HepG2 (cell line): Measurements from ENCODE around the gene B3GNT9. TPM values are rescaled to one million over a fixed set of nuclear protein-coding genes. Genes with fewer than 3 reads are reported as not detected.

Experiments
- AGO2 ChIP-seq: fragments of 200-400 bp; formaldehyde crosslinking; optimal IDR thresholded peaks from 2 replicates; pipeline ENCODE3; 2017; ENCODE audit warnings: mild to moderate bottlenecking, low read depth, low read length, moderate library complexity
- ASH2L ChIP-seq: fragments of 300-600, 200-600 bp; sonication (generic); IDR thresholded peaks from 2 replicates; pipeline ENCODE4 v1.7.0; 2017; ENCODE audit warnings: low read depth, mild to moderate bottlenecking, moderate library complexity, mixed read lengths, low read length; ENCODE audit not compliant: insufficient read length
- CHD4 ChIP-seq: fragments of 200-600 bp; sonication (generic); IDR thresholded peaks from 2 replicates; pipeline ENCODE4 v1.7.0; 2017; ENCODE audit warnings: mild to moderate bottlenecking, low read length, borderline replicate concordance
- DRAP1 ChIP-seq: IDR thresholded peaks from 2 replicates; pipeline ENCODE4 v1.6.1; 2016; ENCODE audit warnings: missing genetic modification reagents, missing compliant biosample characterization
- ELF3 ChIP-seq: IDR thresholded peaks from 2 replicates; pipeline ENCODE4 v1.6.1; 2016; ENCODE audit warnings: missing genetic modification reagents, missing compliant biosample characterization
- FOSL1 ChIP-seq: sonication (generic); formaldehyde crosslinking; IDR thresholded peaks from 2 replicates; pipeline ENCODE4 v1.9.0; 2021; ENCODE audit warnings: missing genetic modification reagents, borderline replicate concordance
- FOXK1 ChIP-seq: sonication (generic); formaldehyde crosslinking; IDR thresholded peaks from 2 replicates; pipeline ENCODE4 v1.4.0; 2020; ENCODE audit warnings: low read depth, missing genetic modification reagents, borderline replicate concordance
- GATAD2A ChIP-seq: IDR thresholded peaks from 2 replicates; pipeline ENCODE4 v1.6.1; 2016
- IRF9 ChIP-seq: sonication (generic); formaldehyde crosslinking; IDR thresholded peaks from 2 replicates; pipeline ENCODE4 v1.8.0; 2022; ENCODE audit warnings: missing genetic modification reagents, mild to moderate bottlenecking, borderline replicate concordance
- NR3C1 ChIP-seq: sonication (generic); formaldehyde crosslinking; IDR thresholded peaks from 2 replicates; pipeline ENCODE4 v1.4.0; 2020; ENCODE audit warnings: missing genetic modification reagents
- RFXAP ChIP-seq: sonication (generic); formaldehyde crosslinking; IDR thresholded peaks from 2 replicates; pipeline ENCODE4 v1.4.0; 2020; ENCODE audit warnings: missing genetic modification reagents, borderline replicate concordance
- SNAPC5 ChIP-seq: sonication (generic); formaldehyde crosslinking; IDR thresholded peaks from 2 replicates; pipeline ENCODE4 v1.8.1; 2023; ENCODE audit warnings: mild to moderate bottlenecking, missing genetic modification reagents, borderline replicate concordance
- SRF ChIP-seq: IDR thresholded peaks from 2 replicates; pipeline ENCODE4 v1.6.1; 2011; ENCODE audit warnings: mild to moderate bottlenecking, low read depth, low read length, moderate library complexity
- THYN1 ChIP-seq: sonication (generic); formaldehyde crosslinking; IDR thresholded peaks from 2 replicates; pipeline ENCODE4 v1.8.1; 2023; ENCODE audit warnings: low read depth, mild to moderate bottlenecking, moderate library complexity, missing genetic modification reagents, borderline replicate concordance
- ZBTB34 ChIP-seq: sonication (generic); formaldehyde crosslinking; IDR thresholded peaks from 2 replicates; pipeline ENCODE4 v1.8.0; 2022; ENCODE audit warnings: mild to moderate bottlenecking, missing genetic modification reagents
- ZNF557 ChIP-seq: sonication (generic); formaldehyde crosslinking; IDR thresholded peaks from 2 replicates; pipeline ENCODE4 v1.4.0; 2020; ENCODE audit warnings: missing genetic modification reagents
- ZNF598 ChIP-seq: sonication (generic); formaldehyde crosslinking; IDR thresholded peaks from 2 replicates; pipeline ENCODE4 v1.5.1; 2020; ENCODE audit warnings: mild to moderate bottlenecking, missing genetic modification reagents, borderline replicate concordance
- ZNF670 ChIP-seq: sonication (generic); formaldehyde crosslinking; IDR thresholded peaks from 2 replicates; pipeline ENCODE4 v1.8.0; 2022; ENCODE audit warnings: mild to moderate bottlenecking, missing genetic modification reagents, borderline replicate concordance
- ZNF691 ChIP-seq: sonication (generic); formaldehyde crosslinking; IDR thresholded peaks from 2 replicates; pipeline ENCODE4 v1.4.0; 2020; ENCODE audit warnings: missing genetic modification reagents, low read depth, mild to moderate bottlenecking, borderline replicate concordance
- ZNF724P ChIP-seq: sonication (generic); formaldehyde crosslinking; IDR thresholded peaks from 2 replicates; pipeline ENCODE4 v1.8.0; 2022; ENCODE audit warnings: missing genetic modification reagents, borderline replicate concordance
- polyA plus RNA-seq, 8 experiments: library from polyadenylated mRNA; depleted of rRNA in 3 of 8; stranded (reverse) in 7 of 8; unstranded in 1 of 8; fragments of >200 nt; fragmentation: Illumina TruSeq in 4 of 8; extraction: Trizol in 4 of 8; gene quantifications; 2 replicates each; pipeline versions ENCODE4 v1.2.1 to v1.2.3, GENCODE V29; 2011 to 2016; ENCODE audit warnings: low read depth in 4 of 8, missing spikeins in 1 of 8, mixed read lengths in 1 of 8; ENCODE audit not compliant: insufficient read depth in 1 of 8
- total RNA-seq, 5 experiments: library from RNA; depleted of rRNA; stranded (reverse); fragments of >200 nt; fragmentation: Illumina TruSeq; extraction: Trizol; gene quantifications; 2 replicates each; pipeline ENCODE4 v1.2.3, GENCODE V29; 2016; ENCODE audit warnings: low read depth in 1 of 5
- TF ChIP-seq, protein P1 (sequence below): sonication (generic); formaldehyde crosslinking; IDR thresholded peaks from 2 replicates; pipeline ENCODE4 v1.4.0; 2020; ENCODE audit warnings: missing genetic modification reagents
- TF ChIP-seq, protein P2 (sequence below): sonication (generic); IDR thresholded peaks from 2 replicates; pipeline ENCODE4 v1.6.1; 2016; ENCODE audit warnings: low read depth, borderline replicate concordance

The B3GNT9 gene
- total and polyA plus RNA-seq, 2 of the 13 experiments (the other 11 are each of a cell fraction or from before 2014, with no cell fraction given) = 1.5 to 3.1 TPM

GRCh38 chr16:67104061-67104460 lies 46.7 kb downstream of the B3GNT9 start (continued):
- TF ChIP-seq ASH2L (no peak), DRAP1 (CRISPR knock-in tag) (no peak), ZNF724P (CRISPR knock-in tag) (no peak), ELF3 (no peak), SNAPC5 (CRISPR knock-in tag) (no peak), ZNF691 (no peak), FOSL1 (CRISPR knock-in tag) (no peak), FOXK1 (CRISPR knock-in tag) (0 out of 2 replicates have a peak, but pooled peaks have one; percentile 15), IRF9 (CRISPR knock-in tag) (no peak), RFXAP (CRISPR knock-in tag) (no peak), CHD4 (no peak), ZBTB34 (no peak), ZNF670 (CRISPR knock-in tag) (no peak), THYN1 (CRISPR knock-in tag) (no peak), ZNF598 (CRISPR knock-in tag) (no peak), ZNF557 (no peak), NR3C1 (no peak), SRF (no peak), AGO2 (no peak), GATAD2A (CRISPR knock-in tag) (peak; percentile 53; the same call in 1 of the 2 replicates)
- TF ChIP-seq, protein P1, sequence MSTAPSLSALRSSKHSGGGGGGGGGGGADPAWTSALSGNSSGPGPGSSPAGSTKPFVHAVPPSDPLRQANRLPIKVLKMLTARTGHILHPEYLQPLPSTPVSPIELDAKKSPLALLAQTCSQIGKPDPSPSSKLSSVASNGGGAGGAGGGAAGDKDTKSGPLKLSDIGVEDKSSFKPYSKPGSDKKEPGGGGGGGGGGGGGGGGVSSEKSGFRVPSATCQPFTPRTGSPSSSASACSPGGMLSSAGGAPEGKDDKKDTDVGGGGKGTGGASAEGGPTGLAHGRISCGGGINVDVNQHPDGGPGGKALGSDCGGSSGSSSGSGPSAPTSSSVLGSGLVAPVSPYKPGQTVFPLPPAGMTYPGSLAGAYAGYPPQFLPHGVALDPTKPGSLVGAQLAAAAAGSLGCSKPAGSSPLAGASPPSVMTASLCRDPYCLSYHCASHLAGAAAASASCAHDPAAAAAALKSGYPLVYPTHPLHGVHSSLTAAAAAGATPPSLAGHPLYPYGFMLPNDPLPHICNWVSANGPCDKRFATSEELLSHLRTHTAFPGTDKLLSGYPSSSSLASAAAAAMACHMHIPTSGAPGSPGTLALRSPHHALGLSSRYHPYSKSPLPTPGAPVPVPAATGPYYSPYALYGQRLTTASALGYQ = no peak
- TF ChIP-seq, protein P2, sequence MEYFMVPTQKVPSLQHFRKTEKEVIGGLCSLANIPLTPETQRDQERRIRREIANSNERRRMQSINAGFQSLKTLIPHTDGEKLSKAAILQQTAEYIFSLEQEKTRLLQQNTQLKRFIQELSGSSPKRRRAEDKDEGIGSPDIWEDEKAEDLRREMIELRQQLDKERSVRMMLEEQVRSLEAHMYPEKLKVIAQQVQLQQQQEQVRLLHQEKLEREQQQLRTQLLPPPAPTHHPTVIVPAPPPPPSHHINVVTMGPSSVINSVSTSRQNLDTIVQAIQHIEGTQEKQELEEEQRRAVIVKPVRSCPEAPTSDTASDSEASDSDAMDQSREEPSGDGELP = 0 out of 2 replicates have a peak, but pooled peaks have one; percentile 12
